H9 (cell line): Measurements from ENCODE around the gene ITSN1. TPM values are rescaled to one million over a fixed set of nuclear protein-coding genes. Genes with fewer than 3 reads are reported as not detected.

ENCODE experiments used
- DNase-seq: peaks from one replicate; pipeline ENCODE4 v3.0.0-alpha.2; 2017
- H2AFZ ChIP-seq: one replicate; pipeline ENCODE4 v1.6.1; 2013; ENCODE audit warnings: mild to moderate bottlenecking, low read length, control low read depth, moderate library complexity
- H2AK5ac ChIP-seq: 2 replicates; pipeline ENCODE4 v1.6.1; 2013; ENCODE audit warnings: low read length, control low read depth, mixed read lengths; ENCODE audit not compliant: insufficient read length
- H2BK120ac ChIP-seq: one replicate; pipeline ENCODE4 v1.6.1; 2013; ENCODE audit warnings: low read depth, mild to moderate bottlenecking, low read length, control low read depth, inconsistent platforms; ENCODE audit not compliant: poor library complexity, severe bottlenecking
- H2BK12ac ChIP-seq: 2 replicates; pipeline ENCODE4 v1.6.1; 2013; ENCODE audit warnings: low read length, control low read depth, mixed read lengths, low read depth; ENCODE audit not compliant: insufficient read length
- H2BK15ac ChIP-seq: 2 replicates; pipeline ENCODE4 v1.6.1; 2013; ENCODE audit warnings: low read depth, low read length, control low read depth
- H2BK20ac ChIP-seq: one replicate; pipeline ENCODE4 v1.6.1; 2013; ENCODE audit warnings: low read depth, mild to moderate bottlenecking, low read length, control low read depth, inconsistent platforms; ENCODE audit not compliant: poor library complexity, severe bottlenecking
- H2BK5ac ChIP-seq: 2 replicates; pipeline ENCODE4 v1.6.1; 2013; ENCODE audit warnings: low read length, control low read depth, mixed read lengths; ENCODE audit not compliant: insufficient read length
- H3K14ac ChIP-seq: 2 replicates; pipeline ENCODE4 v1.6.1; 2013; ENCODE audit warnings: low read length, control low read depth; ENCODE audit not compliant: insufficient read depth
- H3K18ac ChIP-seq: 2 replicates; pipeline ENCODE4 v1.6.1; 2013; ENCODE audit warnings: low read depth, mild to moderate bottlenecking, mixed read lengths, low read length, control low read depth; ENCODE audit not compliant: insufficient read length
- H3K23ac ChIP-seq: 2 replicates; pipeline ENCODE4 v1.6.1; 2013; ENCODE audit warnings: low read length, control low read depth, mixed read lengths, low read depth; ENCODE audit not compliant: insufficient read length
- H3K23me2 ChIP-seq: 2 replicates; pipeline ENCODE4 v1.6.1; 2013; ENCODE audit warnings: low read depth, mild to moderate bottlenecking, mixed read lengths, low read length, control low read depth; ENCODE audit not compliant: insufficient read length, poor library complexity, severe bottlenecking
- H3K27ac ChIP-seq: 2 replicates; pipeline ENCODE4 v1.5.1; 2013; ENCODE audit warnings: low read length, control low read depth, mixed read lengths, low read depth; ENCODE audit not compliant: insufficient read length
- H3K27me3 ChIP-seq: 2 replicates; pipeline ENCODE4 v1.6.1; 2013; ENCODE audit warnings: low read length, control low read depth, inconsistent platforms; ENCODE audit not compliant: insufficient read depth
- H3K4ac ChIP-seq: 2 replicates; pipeline ENCODE4 v1.6.1; 2013; ENCODE audit warnings: low read depth, mild to moderate bottlenecking, control low read depth, inconsistent platforms, low read length, moderate library complexity
- H3K4me1 ChIP-seq: 2 replicates; pipeline ENCODE4 v1.6.1; 2013; ENCODE audit warnings: low read length, control low read depth, inconsistent platforms; ENCODE audit not compliant: insufficient read depth
- H3K4me2 ChIP-seq: 2 replicates; pipeline ENCODE4 v1.6.1; 2013; ENCODE audit warnings: low read length, control low read depth, mixed read lengths; ENCODE audit not compliant: insufficient read length, insufficient read depth
- H3K56ac ChIP-seq: 2 replicates; pipeline ENCODE4 v1.6.1; 2013; ENCODE audit warnings: low read depth, mild to moderate bottlenecking, mixed read lengths, low read length, control low read depth; ENCODE audit not compliant: insufficient read length
- H3K79me1 ChIP-seq: 2 replicates; pipeline ENCODE4 v1.6.1; 2013; ENCODE audit warnings: low read depth, mild to moderate bottlenecking, moderate library complexity, low read length, control low read depth, inconsistent platforms; ENCODE audit not compliant: insufficient read depth, poor library complexity, severe bottlenecking
- H3K79me2 ChIP-seq: 2 replicates; pipeline ENCODE4 v1.6.1; 2013; ENCODE audit warnings: low read length, control low read depth, inconsistent platforms; ENCODE audit not compliant: insufficient read depth
- H3K9ac ChIP-seq: 2 replicates; pipeline ENCODE4 v1.6.1; 2013; ENCODE audit warnings: low read length, control low read depth, mixed read lengths; ENCODE audit not compliant: insufficient read length; ENCODE audit errors: extremely low read depth
- H3K9me3 ChIP-seq: one replicate; pipeline ENCODE4 v1.6.1; 2013; ENCODE audit warnings: low read depth, low read length, inconsistent platforms; ENCODE audit not compliant: control insufficient read depth
- H3T11ph ChIP-seq: one replicate; pipeline ENCODE4 v1.6.1; 2013; ENCODE audit warnings: mild to moderate bottlenecking, low read length, control low read depth, inconsistent platforms
- H4K20me1 ChIP-seq: one replicate; pipeline ENCODE4 v1.6.1; 2013; ENCODE audit not compliant: control insufficient read depth, insufficient read length, insufficient read depth
- H4K5ac ChIP-seq: 2 replicates; pipeline ENCODE4 v1.6.1; 2013; ENCODE audit warnings: low read depth, mild to moderate bottlenecking, mixed read lengths, low read length, control low read depth; ENCODE audit not compliant: insufficient read length
- H4K8ac ChIP-seq: replicated peaks from 2 replicates; pipeline ENCODE4 v1.6.1; 2013; ENCODE audit warnings: low read length, control low read depth, mixed read lengths, low read depth; ENCODE audit not compliant: insufficient read length
- H4K91ac ChIP-seq: 2 replicates; pipeline ENCODE4 v1.6.1; 2013; ENCODE audit warnings: low read depth, mild to moderate bottlenecking, moderate library complexity, mixed read lengths, low read length, control low read depth; ENCODE audit not compliant: insufficient read length
- H3K27ac Mint-ChIP-seq, 3 experiments: 2 replicates in 2 of 3; 3 replicates in 1 of 3; pipeline ENCODE4 v1.8.0; 2020 to 2021; ENCODE audit warnings: mixed read lengths in 3 of 3, mild to moderate bottlenecking in 1 of 3, moderate library complexity in 1 of 3
- H3K27me3 Mint-ChIP-seq: 2 replicates; pipeline ENCODE4 v1.8.0; 2021; ENCODE audit warnings: low read depth, mild to moderate bottlenecking, moderate library complexity, mixed read lengths
- H3K36me3 Mint-ChIP-seq, 3 experiments: 2 replicates in 2 of 3; 3 replicates in 1 of 3; pipeline ENCODE4 v1.8.0; 2020 to 2021; ENCODE audit warnings: low read depth in 3 of 3, mixed read lengths in 3 of 3; ENCODE audit not compliant: insufficient read depth in 1 of 3
- H3K4me1 Mint-ChIP-seq, 2 experiments: 2 replicates each; pipeline ENCODE4 v1.8.0; 2020; ENCODE audit warnings: mixed read lengths in 2 of 2
- H3K4me3 Mint-ChIP-seq, 2 experiments: 2 replicates in 1 of 2; 3 replicates in 1 of 2; pipeline ENCODE4 v1.8.0; 2020 to 2021; ENCODE audit warnings: mild to moderate bottlenecking in 2 of 2, mixed read lengths in 2 of 2, moderate library complexity in 1 of 2
- H3K9me3 Mint-ChIP-seq, 2 experiments: 2 replicates in 1 of 2; 3 replicates in 1 of 2; pipeline ENCODE4 v1.8.0; 2020; ENCODE audit warnings: mild to moderate bottlenecking in 2 of 2, mixed read lengths in 2 of 2, moderate library complexity in 1 of 2
- CTCF ChIP-seq: fragments of 200-600 bp; sonication (generic); conservative IDR thresholded peaks from 3 replicates; pipeline ENCODE4 v1.8.0; 2021; ENCODE audit warnings: antibody characterized with exemption, mild to moderate bottlenecking
- WGBS: extraction: QIAGEN DNeasy Blood & Tissue Kit; methylation state at CpG from one replicate; pipeline ENCODE4 v1.1.7; 2013; ENCODE audit warnings: missing lambda C conversion rate, low lambda C conversion rate, mixed read lengths; ENCODE audit not compliant: insufficient read length; ENCODE audit errors: extremely low coverage; 5-methylcytosine and 5-hydroxymethylcytosine counted together
- total RNA-seq: library from RNA; stranded (reverse); gene quantifications from 2 replicates; pipeline ENCODE4 v1.2.1, GENCODE V29; 2021

Gene ITSN1
- total RNA-seq, 1 experiment from 2014 or later: 94.2 TPM

DNA sequence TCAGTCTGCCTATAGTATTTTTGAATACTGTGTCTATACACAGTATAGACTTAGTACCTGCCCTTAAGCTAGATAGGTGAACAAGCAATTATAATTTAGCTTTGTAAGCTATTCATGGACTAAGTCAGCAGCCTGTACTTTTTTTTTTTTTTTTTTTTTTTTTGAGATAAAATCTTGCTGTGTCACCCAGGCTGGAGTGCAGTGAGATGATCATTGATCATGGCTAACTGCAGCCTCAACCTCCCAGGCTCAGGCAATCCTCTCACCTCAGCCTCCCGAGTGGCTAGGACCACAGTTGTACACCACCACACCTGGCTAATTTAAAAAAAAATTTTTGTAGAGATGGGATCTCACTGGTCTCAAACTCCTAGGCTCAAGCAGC is 17.3 kb downstream of the ITSN1 start:
- Histone ChIP-seq H2BK120ac (no peak overlapping the region), H3K27ac (no peak overlapping the region), H4K91ac (no peak overlapping the region), H2AFZ (no peak overlapping the region), H3T11ph (no peak overlapping the region), H4K5ac (no peak overlapping the region), H3K18ac (no peak overlapping the region), H3K23me2 (no peaks in the 10 kb centered on the region), H3K4me1 (peaks cover 2% of the 10 kb centered on the region; the same call in 1 of the 2 replicates), H3K9ac (no peak overlapping the region), H3K79me1 (peaks cover 5% of the 10 kb centered on the region), H4K20me1 (no peaks in the 10 kb centered on the region), H2BK20ac (no peak overlapping the region), H3K79me2 (peaks cover 41% of the 10 kb centered on the region), H3K9me3 (no peaks in the 10 kb centered on the region), H4K8ac (no peak overlapping the region), H3K14ac (no peak overlapping the region), H3K56ac (no peak overlapping the region), H2AK5ac (no peak overlapping the region), H2BK15ac (no peak overlapping the region), H2BK5ac (no peak overlapping the region), H3K4ac (no peak overlapping the region), H2BK12ac (no peak overlapping the region), H3K4me2 (no peak overlapping the region), H3K27me3 (no peaks in the 10 kb centered on the region), H3K23ac (no peak overlapping the region)
- no peak for DNase-seq
- Mint-ChIP-seq H3K4me3 (no peak overlapping the region), H3K4me1 (peaks cover 40 to 52% of the 10 kb centered on the region in 2 experiments), H3K27me3 (no peaks in the 10 kb centered on the region), H3K36me3 (peaks cover 2 to 20% (median 4%) of the 10 kb centered on the region in 3 experiments; a peak in 6 of 7 replicates), H3K9me3 (no peaks in the 10 kb centered on the region), H3K27ac (peak overlapping the region in 1 of 3 experiments; percentile 25; a peak in 1 of 7 replicates)
- WGBS: no CpG with 5 or more reads among the region's 1 CpG
- TF ChIP-seq CTCF: no peak
